ENCODE data around the gene MBOAT7.
"Not testable (repeated sequence)": the region's sequence is repeated elsewhere in the genome, so short reads cannot be mapped to it uniquely, and the experiment has no call there.

Gene MBOAT7

DNA sequence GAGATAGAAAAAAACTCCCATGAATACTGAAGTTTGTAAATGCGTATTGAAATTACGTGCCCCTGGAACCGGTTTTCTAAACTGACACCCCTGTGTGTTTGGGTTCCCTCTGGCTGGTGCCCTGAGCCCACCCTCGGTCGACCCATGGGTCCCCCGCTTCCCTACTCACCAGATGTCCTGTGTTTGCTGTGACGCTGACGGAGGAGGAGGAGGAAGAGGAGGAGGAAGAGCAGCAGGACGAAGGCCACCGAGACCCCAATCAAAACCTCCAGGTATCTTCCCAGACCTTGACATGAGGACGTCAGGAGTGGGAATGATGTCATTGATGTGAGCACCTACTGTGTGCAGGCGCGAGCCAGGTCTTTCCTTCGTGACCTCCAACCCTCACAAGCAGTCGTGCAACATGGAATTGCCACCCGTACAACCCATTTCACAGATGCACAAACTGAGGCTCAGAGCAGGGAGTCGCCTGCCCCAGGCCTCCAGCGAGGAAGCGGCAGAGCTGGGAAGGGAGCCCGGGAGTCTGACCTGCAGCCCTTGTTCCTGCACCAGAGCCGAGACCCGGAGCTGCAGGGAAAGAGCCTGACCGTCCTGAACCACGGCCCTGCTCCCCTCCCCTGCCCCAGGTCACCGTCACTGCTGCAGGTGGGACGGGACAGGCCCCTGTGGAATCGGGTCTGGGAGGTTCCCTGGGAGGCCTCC, 29.7 kb upstream of the MBOAT7 start:
- Histone ChIP-seq H3K27ac (no peak overlapping the region), H3K4me1 (ENCODE audit: low read depth, poor library complexity, severe bottlenecking) (no peaks in the 10 kb centered on the region), H3K27me3 (ENCODE audit: insufficient read depth, low read depth) (peaks cover 8% of the 10 kb centered on the region; the same call in 1 of the 2 replicates), H4K20me1 (ENCODE audit: insufficient read depth) (no peaks in the 10 kb centered on the region), H3K79me2 (ENCODE audit: insufficient read depth, low read depth) (no peaks in the 10 kb centered on the region), H2AFZ (ENCODE audit: low read depth) (no peak overlapping the region), H3K9ac (no peak overlapping the region), H3K4me3 (IDR thresholded peaks at IDR 0.05; ENCODE audit: insufficient read depth, low read depth, low read length) (no peak overlapping the region), H3K36me3 (ENCODE audit: insufficient read depth) (no peaks in the 10 kb centered on the region), H3K4me2 (no peak overlapping the region)
- TF ChIP-seq, protein P1, sequence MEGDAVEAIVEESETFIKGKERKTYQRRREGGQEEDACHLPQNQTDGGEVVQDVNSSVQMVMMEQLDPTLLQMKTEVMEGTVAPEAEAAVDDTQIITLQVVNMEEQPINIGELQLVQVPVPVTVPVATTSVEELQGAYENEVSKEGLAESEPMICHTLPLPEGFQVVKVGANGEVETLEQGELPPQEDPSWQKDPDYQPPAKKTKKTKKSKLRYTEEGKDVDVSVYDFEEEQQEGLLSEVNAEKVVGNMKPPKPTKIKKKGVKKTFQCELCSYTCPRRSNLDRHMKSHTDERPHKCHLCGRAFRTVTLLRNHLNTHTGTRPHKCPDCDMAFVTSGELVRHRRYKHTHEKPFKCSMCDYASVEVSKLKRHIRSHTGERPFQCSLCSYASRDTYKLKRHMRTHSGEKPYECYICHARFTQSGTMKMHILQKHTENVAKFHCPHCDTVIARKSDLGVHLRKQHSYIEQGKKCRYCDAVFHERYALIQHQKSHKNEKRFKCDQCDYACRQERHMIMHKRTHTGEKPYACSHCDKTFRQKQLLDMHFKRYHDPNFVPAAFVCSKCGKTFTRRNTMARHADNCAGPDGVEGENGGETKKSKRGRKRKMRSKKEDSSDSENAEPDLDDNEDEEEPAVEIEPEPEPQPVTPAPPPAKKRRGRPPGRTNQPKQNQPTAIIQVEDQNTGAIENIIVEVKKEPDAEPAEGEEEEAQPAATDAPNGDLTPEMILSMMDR (conservative IDR thresholded peaks at IDR 0.05; ENCODE audit: low read depth, low read length) = no peak

DNA sequence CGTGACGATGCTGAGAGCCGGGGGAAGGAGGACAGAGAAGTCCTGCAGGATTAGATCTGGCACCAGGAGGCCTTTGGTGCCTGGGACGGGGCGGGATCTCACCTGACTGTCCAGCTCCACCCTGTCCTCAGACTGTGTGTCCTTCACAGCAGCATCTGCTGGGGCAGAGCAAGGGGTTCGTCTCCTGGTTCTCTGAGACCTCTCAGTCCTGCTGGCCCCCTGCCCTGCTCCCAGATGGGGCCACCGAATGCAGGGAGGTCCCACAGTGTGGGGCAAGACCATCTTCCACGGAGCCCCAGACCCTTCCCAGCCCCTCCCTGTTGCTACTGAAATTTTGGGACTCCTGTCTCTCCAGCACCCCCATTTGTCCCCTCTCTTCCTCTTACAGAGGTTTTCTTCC, 28.9 kb upstream of the MBOAT7 start:
- H3K27ac ChIP-seq = no peak overlapping the region
- H2AFZ ChIP-seq (ENCODE audit: low read depth) = no peak overlapping the region
- TF ChIP-seq, protein P1 (conservative IDR thresholded peaks at IDR 0.05; ENCODE audit: low read depth, low read length) = no peak
- H3K79me2 ChIP-seq (ENCODE audit: insufficient read depth, low read depth) = no peaks in the 10 kb centered on the region
- H3K4me2 ChIP-seq = no peak overlapping the region
- H3K36me3 ChIP-seq (ENCODE audit: insufficient read depth) = no peaks in the 10 kb centered on the region
- no peaks in the 10 kb centered on the region for H4K20me1 ChIP-seq (ENCODE audit: insufficient read depth)
- H3K9ac ChIP-seq = no peak overlapping the region
- no peaks in the 10 kb centered on the region for H3K4me1 ChIP-seq (ENCODE audit: low read depth, poor library complexity, severe bottlenecking)
- no peaks in the 10 kb centered on the region; the same call in 1 of the 2 replicates for H3K27me3 ChIP-seq (ENCODE audit: insufficient read depth, low read depth)
- H3K4me3 ChIP-seq (IDR thresholded peaks at IDR 0.05; ENCODE audit: insufficient read depth, low read depth, low read length) = no peak overlapping the region

DNA sequence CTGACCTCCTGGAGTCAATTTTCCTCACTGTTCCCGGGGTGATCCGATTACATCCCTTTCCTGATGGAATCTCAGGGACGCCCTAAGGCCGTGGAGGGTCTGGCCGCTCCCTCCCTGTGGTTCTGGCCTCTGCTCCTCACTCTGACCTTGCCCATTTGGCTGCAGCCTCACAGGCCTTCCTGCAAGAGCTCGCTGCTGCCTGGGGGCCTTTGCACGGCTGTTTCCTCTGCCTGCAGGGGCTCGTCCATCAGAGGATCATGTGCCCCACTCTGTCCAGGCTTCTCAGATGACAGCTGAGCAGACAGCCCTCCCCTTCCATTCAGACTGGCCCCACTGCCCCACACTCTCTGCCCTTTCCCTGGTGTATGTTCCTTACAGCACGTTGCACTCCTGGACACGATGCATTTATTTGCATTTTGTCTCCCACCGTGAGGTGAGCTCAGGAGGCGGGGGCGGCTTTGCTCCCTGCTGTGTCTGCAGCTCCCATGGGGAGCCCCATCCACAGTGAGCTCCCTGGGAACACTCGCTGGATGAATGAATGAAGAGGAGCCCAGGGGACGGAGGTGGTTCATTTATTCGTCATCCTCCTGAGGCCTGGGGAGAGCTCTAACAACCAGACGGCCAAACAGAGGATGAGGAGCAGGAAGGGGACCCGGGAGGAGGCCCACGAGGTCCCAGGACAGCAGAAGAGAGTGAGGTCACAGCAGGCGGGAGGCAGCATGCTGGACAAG, 28.3 kb upstream of the MBOAT7 start:
- not testable (repeated sequence) for H3K4me1 ChIP-seq (ENCODE audit: low read depth, poor library complexity, severe bottlenecking); H3K4me3 ChIP-seq (IDR thresholded peaks at IDR 0.05; ENCODE audit: insufficient read depth, low read depth, low read length); H4K20me1 ChIP-seq (ENCODE audit: insufficient read depth); H3K9ac ChIP-seq; H3K79me2 ChIP-seq (ENCODE audit: insufficient read depth, low read depth); H3K27me3 ChIP-seq (ENCODE audit: insufficient read depth, low read depth); H3K27ac ChIP-seq; H2AFZ ChIP-seq (ENCODE audit: low read depth); H3K4me2 ChIP-seq; H3K36me3 ChIP-seq (ENCODE audit: insufficient read depth)

DNA sequence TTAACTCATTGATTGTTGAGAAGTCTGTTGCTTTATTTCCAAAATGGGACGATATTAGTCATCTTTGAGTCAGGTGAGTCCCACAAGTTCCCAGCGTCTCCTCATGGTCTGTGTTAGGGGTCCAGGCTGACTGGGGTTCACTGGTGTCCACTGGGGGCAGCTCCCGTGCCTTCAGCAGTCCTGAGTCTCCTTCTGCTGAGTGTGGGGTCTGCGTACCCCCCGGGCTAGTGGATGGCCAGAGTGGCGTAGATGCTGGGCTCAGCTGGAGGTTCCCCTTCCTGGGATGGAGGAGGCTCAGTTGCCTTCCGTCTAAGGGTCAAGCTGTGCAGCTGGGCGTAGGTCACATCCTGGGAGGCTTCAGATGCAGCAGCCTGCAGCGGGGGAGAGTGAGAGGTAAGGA, 27.5 kb upstream of the MBOAT7 start:
- Histone ChIP-seq H4K20me1 (ENCODE audit: insufficient read depth) (no peaks in the 10 kb centered on the region), H3K27me3 (ENCODE audit: insufficient read depth, low read depth) (no peaks in the 10 kb centered on the region; the same call in 1 of the 2 replicates), H2AFZ (ENCODE audit: low read depth) (no peak overlapping the region), H3K9ac (no peak overlapping the region), H3K36me3 (ENCODE audit: insufficient read depth) (no peaks in the 10 kb centered on the region), H3K4me1 (ENCODE audit: low read depth, poor library complexity, severe bottlenecking) (no peaks in the 10 kb centered on the region), H3K27ac (no peak overlapping the region), H3K79me2 (ENCODE audit: insufficient read depth, low read depth) (no peaks in the 10 kb centered on the region), H3K4me2 (no peak overlapping the region), H3K4me3 (IDR thresholded peaks at IDR 0.05; ENCODE audit: insufficient read depth, low read depth, low read length) (no peak overlapping the region)
- TF ChIP-seq, protein P1 (conservative IDR thresholded peaks at IDR 0.05; ENCODE audit: low read depth, low read length) = no peak

DNA sequence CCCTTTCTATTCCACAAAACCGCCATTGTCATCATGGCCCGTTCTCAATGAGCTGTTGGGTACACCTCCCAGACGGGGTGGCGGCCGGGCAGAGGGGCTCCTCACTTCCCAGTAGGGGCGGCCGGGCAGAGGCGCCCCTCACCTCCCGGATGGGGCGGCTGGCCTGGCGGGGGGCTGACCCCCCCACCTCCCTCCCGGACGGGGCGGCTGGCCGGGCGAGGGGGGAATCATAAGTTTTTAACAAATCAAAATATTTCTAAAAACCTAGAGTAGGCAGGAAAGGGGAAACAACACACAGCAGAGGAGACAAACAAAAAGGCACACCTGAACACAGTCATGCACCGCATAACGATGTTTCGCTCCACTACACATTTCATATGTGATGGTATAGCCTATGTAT, 25.4 kb upstream of the MBOAT7 start:
- H3K36me3 ChIP-seq (ENCODE audit: insufficient read depth); H3K4me2 ChIP-seq; H4K20me1 ChIP-seq (ENCODE audit: insufficient read depth); H3K79me2 ChIP-seq (ENCODE audit: insufficient read depth, low read depth); H3K4me3 ChIP-seq (IDR thresholded peaks at IDR 0.05; ENCODE audit: insufficient read depth, low read depth, low read length); H3K27me3 ChIP-seq (ENCODE audit: insufficient read depth, low read depth); H3K9ac ChIP-seq; H2AFZ ChIP-seq (ENCODE audit: low read depth); H3K27ac ChIP-seq: not testable (repeated sequence)
- peaks cover 18% of the 10 kb centered on the region for H3K4me1 ChIP-seq (ENCODE audit: low read depth, poor library complexity, severe bottlenecking)

DNA sequence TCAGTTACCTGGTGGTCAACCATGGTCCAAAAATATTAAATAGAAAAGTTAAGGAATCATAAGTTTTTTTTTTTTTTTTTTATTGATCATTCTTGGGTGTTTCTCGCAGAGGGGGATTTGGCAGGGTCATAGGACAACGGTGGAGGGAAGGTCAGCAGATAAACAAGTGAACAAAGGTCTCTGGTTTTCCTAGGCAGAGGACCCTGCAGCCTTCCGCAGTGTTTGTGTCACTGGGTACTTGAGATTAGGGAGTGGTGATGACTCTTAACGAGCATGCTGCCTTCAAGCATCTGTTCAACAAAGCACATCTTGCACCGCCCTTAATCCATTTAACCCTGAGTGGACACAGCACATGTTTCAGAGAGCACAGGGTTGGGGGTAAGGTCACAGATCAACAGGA, 24.8 kb upstream of the MBOAT7 start:
- H3K79me2 ChIP-seq (ENCODE audit: insufficient read depth, low read depth); H3K4me2 ChIP-seq; H3K27ac ChIP-seq; H3K36me3 ChIP-seq (ENCODE audit: insufficient read depth); H2AFZ ChIP-seq (ENCODE audit: low read depth); H4K20me1 ChIP-seq (ENCODE audit: insufficient read depth); H3K4me3 ChIP-seq (IDR thresholded peaks at IDR 0.05; ENCODE audit: insufficient read depth, low read depth, low read length); H3K27me3 ChIP-seq (ENCODE audit: insufficient read depth, low read depth); H3K9ac ChIP-seq: not testable (repeated sequence)
- peaks cover 23% of the 10 kb centered on the region for H3K4me1 ChIP-seq (ENCODE audit: low read depth, poor library complexity, severe bottlenecking)
